Upper lobe of left lung (tissue), 4 donors: Measurements from ENCODE around the gene DLL1.

Experiments used
- EP300 ChIP-seq, 4 donors: sonication (generic); formaldehyde crosslinking; IDR thresholded peaks; one replicate each; pipeline ENCODE4 v1.5.1; 2017; ENCODE audit warnings: antibody characterized with exemption in 4 of 4, control low read depth in 2 of 4
- POLR2AphosphoS5 ChIP-seq, 2 donors: sonication (generic); formaldehyde crosslinking; IDR thresholded peaks; one replicate each; pipeline ENCODE4 v1.5.1; 2017; ENCODE audit warnings: antibody characterized with exemption in 2 of 2
- TF ChIP-seq, protein P1 (sequence below), 6 experiments: fragments of 450-650 bp in 4 of 6; fragments of 200-600 bp in 2 of 6; sonication (generic) in 2 of 6; IDR thresholded peaks; one replicate each; pipeline ENCODE4 v1.5.1; 2016 to 2019; ENCODE audit warnings: antibody characterized with exemption in 6 of 6

DNA sequence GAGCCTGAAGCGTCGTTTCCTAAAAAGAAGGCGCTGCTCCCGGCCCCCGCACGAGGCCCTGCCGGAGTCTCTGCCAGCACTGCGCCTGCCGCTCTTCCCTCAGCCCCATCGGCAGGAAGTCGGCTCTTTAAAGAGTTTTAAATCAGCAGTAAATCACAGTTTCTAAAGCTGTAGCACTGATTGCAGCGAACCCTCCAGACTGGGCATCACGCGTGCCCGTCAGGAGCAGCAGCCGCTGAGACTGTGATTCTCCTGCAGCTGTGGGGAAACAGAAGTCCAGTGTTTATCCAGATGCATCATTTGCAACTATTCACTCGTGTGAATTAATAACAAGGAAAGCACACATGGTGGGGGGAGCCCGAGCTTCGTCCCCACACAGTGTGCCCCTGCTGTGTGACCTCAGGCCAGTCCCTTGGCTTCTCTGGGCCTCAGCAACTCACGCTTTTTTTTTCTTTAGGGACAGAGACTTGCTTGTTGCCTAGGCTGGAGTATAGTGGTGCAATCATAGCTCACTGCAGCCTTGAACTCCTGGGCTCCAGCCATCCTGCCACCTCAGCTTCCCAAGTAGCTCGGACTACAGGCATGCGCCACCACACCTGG is 28.3 kb downstream of the DLL1 start:
- TF ChIP-seq EP300 (IDR thresholded peaks at IDR 0.05) = no peak
- TF ChIP-seq, protein P1, sequence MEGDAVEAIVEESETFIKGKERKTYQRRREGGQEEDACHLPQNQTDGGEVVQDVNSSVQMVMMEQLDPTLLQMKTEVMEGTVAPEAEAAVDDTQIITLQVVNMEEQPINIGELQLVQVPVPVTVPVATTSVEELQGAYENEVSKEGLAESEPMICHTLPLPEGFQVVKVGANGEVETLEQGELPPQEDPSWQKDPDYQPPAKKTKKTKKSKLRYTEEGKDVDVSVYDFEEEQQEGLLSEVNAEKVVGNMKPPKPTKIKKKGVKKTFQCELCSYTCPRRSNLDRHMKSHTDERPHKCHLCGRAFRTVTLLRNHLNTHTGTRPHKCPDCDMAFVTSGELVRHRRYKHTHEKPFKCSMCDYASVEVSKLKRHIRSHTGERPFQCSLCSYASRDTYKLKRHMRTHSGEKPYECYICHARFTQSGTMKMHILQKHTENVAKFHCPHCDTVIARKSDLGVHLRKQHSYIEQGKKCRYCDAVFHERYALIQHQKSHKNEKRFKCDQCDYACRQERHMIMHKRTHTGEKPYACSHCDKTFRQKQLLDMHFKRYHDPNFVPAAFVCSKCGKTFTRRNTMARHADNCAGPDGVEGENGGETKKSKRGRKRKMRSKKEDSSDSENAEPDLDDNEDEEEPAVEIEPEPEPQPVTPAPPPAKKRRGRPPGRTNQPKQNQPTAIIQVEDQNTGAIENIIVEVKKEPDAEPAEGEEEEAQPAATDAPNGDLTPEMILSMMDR (IDR thresholded peaks at IDR 0.05) = no peak
- no peak for TF ChIP-seq POLR2AphosphoS5 (IDR thresholded peaks at IDR 0.05)
